OCI-LY3 (cell line): ENCODE data around the gene TRERF1.
"Not testable (repeated sequence)": the region's sequence is repeated elsewhere in the genome, so short reads cannot be mapped to it uniquely, and the experiment has no call there.

ENCODE experiments used
- H2AFZ ChIP-seq: fragments of 200-600, 300-600 bp; shearing (Covaris generic); 2 replicates; pipeline ENCODE4 v1.6.0; 2014; ENCODE audit warnings: antibody characterized with exemption, low read depth, low read length
- H3K27ac ChIP-seq: fragments of 200-600, 300-600 bp; sonication (generic); 2 replicates; pipeline ENCODE4 v1.5.1; 2014; ENCODE audit warnings: mild to moderate bottlenecking, low read length, moderate library complexity, mixed read lengths
- H3K27me3 ChIP-seq: fragments of 200-600, 300-600 bp; sonication (generic); 2 replicates; pipeline ENCODE4 v1.6.1; 2014; ENCODE audit warnings: low read depth, low read length, mixed read lengths
- H3K36me3 ChIP-seq: fragments of 200-600, 300-600 bp; sonication (generic); replicated peaks from 2 replicates; pipeline ENCODE3; 2014; ENCODE audit warnings: low read depth, low read length, mixed read lengths
- H3K4me1 ChIP-seq: fragments of 300-600, 200-600 bp; sonication (generic); 2 replicates; pipeline ENCODE4 v1.6.1; 2014; ENCODE audit warnings: low read length, mixed read lengths
- H3K4me2 ChIP-seq: fragments of 200-600, 300-600 bp; sonication (generic); 2 replicates; pipeline ENCODE4 v1.6.1; 2014; ENCODE audit warnings: low read length, mixed read lengths
- H3K4me3 ChIP-seq: fragments of 300-600, 200-600 bp; sonication (generic); 2 replicates; pipeline ENCODE4 v1.5.1; 2014; ENCODE audit warnings: antibody characterized with exemption, mild to moderate bottlenecking, low read length, moderate library complexity
- H3K79me2 ChIP-seq: fragments of 300-600, 200-600 bp; shearing (Covaris generic); 2 replicates; pipeline ENCODE4 v1.6.1; 2014; ENCODE audit warnings: mild to moderate bottlenecking, low read length, mixed read lengths
- H3K9ac ChIP-seq: fragments of 300-600, 200-600 bp; shearing (Covaris generic); 2 replicates; pipeline ENCODE4 v1.6.0; 2014; ENCODE audit warnings: mild to moderate bottlenecking, low read length, moderate library complexity
- H3K9me3 ChIP-seq: fragments of 200-600, 300-600 bp; shearing (Covaris generic); 2 replicates; pipeline ENCODE4 v1.6.1; 2014; ENCODE audit warnings: low read length, mixed read lengths; ENCODE audit not compliant: insufficient read depth
- H4K20me1 ChIP-seq: fragments of 200-600, 300-600 bp; sonication (generic); 2 replicates; pipeline ENCODE4 v1.6.1; 2016; ENCODE audit warnings: low read length, mixed read lengths; ENCODE audit not compliant: insufficient read depth
- EZH2phosphoT487 ChIP-seq: fragments of 200-600 bp; shearing (Covaris generic); IDR thresholded peaks from 2 replicates; pipeline ENCODE4 v1.6.1; 2018; ENCODE audit warnings: antibody characterized with exemption, mixed run types, low read depth
- TF ChIP-seq, protein P1 (sequence below): fragments of 200-600, 300-600 bp; sonication (generic); IDR thresholded peaks from 2 replicates; pipeline ENCODE4 v1.5.1; 2014; ENCODE audit warnings: antibody characterized with exemption, low read length, low read depth

The TRERF1 gene

DNA sequence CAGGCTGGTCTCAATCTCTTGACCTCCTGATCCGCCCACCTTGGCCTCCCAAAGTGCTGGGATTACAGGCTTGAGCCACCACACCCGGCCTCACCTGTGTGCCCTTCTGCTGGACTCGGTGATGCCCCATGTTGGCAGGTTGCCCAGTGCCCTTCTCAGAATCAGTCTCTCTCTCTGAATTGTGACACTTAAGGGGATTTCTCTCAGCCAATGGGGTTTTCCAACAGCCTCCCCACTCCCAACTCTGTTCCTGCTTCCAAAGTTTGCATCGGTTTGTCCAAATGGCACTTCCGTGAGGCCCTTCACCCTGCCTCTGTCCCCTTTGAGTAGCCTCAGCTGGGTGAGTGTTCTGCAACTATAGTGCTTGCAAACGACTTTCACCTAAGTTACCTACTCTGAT is 230.9 kb downstream of the TRERF1 start:
- Histone ChIP-seq H3K4me2 (peak overlapping the region; percentile 70), H3K9ac (peak overlapping the region; percentile 53), H2AFZ (peak overlapping the region; percentile 48), H3K27ac (peak overlapping the region; percentile 80), H3K9me3 (no peaks in the 10 kb centered on the region), H3K4me1 (peaks cover 66% of the 10 kb centered on the region), H4K20me1 (no peaks in the 10 kb centered on the region), H3K4me3 (peak overlapping the region; percentile 24), H3K36me3 (no peaks in the 10 kb centered on the region), H3K27me3 (no peaks in the 10 kb centered on the region), H3K79me2 (peaks cover 17% of the 10 kb centered on the region)
- TF ChIP-seq, protein P1, sequence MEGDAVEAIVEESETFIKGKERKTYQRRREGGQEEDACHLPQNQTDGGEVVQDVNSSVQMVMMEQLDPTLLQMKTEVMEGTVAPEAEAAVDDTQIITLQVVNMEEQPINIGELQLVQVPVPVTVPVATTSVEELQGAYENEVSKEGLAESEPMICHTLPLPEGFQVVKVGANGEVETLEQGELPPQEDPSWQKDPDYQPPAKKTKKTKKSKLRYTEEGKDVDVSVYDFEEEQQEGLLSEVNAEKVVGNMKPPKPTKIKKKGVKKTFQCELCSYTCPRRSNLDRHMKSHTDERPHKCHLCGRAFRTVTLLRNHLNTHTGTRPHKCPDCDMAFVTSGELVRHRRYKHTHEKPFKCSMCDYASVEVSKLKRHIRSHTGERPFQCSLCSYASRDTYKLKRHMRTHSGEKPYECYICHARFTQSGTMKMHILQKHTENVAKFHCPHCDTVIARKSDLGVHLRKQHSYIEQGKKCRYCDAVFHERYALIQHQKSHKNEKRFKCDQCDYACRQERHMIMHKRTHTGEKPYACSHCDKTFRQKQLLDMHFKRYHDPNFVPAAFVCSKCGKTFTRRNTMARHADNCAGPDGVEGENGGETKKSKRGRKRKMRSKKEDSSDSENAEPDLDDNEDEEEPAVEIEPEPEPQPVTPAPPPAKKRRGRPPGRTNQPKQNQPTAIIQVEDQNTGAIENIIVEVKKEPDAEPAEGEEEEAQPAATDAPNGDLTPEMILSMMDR = no peak
- TF ChIP-seq EZH2phosphoT487 = no peak

DNA sequence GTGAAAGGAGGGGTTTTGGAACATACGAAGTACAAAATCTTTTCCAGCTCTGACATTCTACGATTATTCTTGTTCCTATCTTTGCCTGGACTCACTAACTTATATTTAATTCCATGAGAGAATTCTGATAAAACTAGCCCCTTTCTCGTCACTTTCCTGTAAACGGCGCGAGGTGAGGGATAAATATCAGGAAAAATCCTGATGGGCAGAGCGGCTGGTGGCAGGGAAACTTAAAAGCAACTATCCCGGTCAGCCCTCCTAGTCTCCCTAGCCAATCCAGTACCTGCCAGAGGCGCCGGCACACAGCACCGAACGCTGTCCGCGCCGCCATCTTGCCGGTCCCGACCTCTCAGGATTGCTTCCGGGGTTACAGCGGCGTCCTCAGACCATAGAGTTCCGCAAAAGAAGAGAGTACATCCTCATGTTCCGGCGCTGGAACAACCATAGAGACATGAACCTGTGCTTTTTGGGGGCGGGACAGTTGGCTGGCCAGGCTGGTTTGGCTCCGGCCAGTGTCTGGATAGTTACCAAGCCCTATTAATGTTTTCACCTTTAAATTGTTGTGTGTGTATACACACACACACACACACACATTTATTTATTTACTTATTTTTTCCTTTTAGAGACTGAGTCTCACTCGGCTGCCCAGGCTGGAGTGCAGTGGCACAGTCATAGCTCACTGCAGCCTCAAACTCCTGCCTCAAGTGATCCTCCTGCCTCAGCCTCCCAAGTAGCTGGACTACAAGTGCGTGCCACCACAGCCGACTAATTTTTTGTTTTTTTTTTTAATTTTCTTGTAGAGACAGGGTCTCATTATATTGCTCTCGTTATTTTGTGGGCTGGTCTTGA is 234.0 kb downstream of the TRERF1 start, which contains the start of gene MRPS10:
MRPS10 (minus strand) TSS at position 343 of the 849 bp plus-strand sequence; CDS start at position 331, 12 bp downstream.
- no peaks in the 10 kb centered on the region for H4K20me1 ChIP-seq
- H3K9me3 ChIP-seq = no peaks in the 10 kb centered on the region
- H3K4me3 ChIP-seq = peak within 1 kb of the TSS; percentile 86
- peaks cover 70% of the 10 kb centered on the region for H3K4me1 ChIP-seq
- peaks cover 36% of the 10 kb centered on the region for H3K79me2 ChIP-seq
- TF ChIP-seq, protein P1 = no peak
- TF ChIP-seq EZH2phosphoT487 = no peak
- H3K27me3 ChIP-seq = no peaks in the 10 kb centered on the region
- H3K36me3 ChIP-seq = peaks cover 11% of the 10 kb centered on the region
- peak within 1 kb of the TSS; percentile 77 for H3K4me2 ChIP-seq
- peak within 1 kb of the TSS; percentile 42; the same call in 1 of the 2 replicates for H2AFZ ChIP-seq
- peak within 1 kb of the TSS; percentile 89 for H3K9ac ChIP-seq
- H3K27ac ChIP-seq = peak within 1 kb of the TSS; percentile 60

DNA sequence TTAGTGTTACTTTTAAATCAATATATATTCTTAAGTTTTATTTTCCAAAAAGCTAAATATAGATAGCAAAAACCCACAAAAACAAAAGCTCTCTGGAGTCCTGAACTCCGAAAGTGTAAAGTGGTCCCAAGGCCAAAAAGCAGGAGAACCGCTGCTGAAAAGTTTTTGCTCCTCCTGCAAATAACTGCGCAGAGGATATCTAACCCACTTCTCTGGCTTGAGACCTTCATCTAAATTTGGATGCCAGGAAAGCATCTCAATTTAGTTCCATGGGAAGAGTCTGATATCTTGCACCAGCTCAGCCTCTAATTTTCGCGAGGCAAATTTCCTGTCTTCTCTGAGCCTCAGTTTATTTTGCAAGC is 234.6 kb downstream of the TRERF1 start:
- H3K9ac ChIP-seq = peak overlapping the region; percentile 89
- H3K27ac ChIP-seq = peak overlapping the region; percentile 60
- peak overlapping the region; percentile 77 for H3K4me2 ChIP-seq
- H3K4me1 ChIP-seq = peaks cover 70% of the 10 kb centered on the region
- H3K36me3 ChIP-seq = peaks cover 15% of the 10 kb centered on the region
- no peaks in the 10 kb centered on the region for H4K20me1 ChIP-seq
- peaks cover 38% of the 10 kb centered on the region for H3K79me2 ChIP-seq
- H3K9me3 ChIP-seq = no peaks in the 10 kb centered on the region
- H3K4me3 ChIP-seq = peak overlapping the region; percentile 86
- no peaks in the 10 kb centered on the region for H3K27me3 ChIP-seq
- H2AFZ ChIP-seq = 0 out of 2 replicates have a peak overlapping the region, but pooled peaks have one; percentile 42
- TF ChIP-seq EZH2phosphoT487 = no peak
- TF ChIP-seq, protein P1 = no peak

DNA sequence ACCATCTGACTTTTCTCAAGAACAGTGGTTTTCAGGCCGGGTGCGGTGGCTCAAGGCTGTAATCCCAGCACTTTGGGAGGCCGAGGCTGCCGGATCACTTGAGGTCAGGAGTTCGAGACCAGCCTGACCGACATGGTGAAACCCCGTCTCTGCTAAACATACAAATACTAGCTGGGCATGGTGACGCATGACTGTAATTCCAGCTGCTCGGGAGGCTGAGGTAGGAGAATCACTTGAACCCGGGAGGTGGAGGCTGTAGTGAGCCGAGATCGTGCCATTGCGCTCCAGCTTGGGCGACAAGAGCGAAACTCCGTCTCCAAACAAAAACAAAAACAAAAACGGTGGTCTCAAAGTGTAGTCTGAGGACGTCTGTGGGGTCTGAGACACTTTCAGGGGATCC is 235.2 kb downstream of the TRERF1 start:
- Histone ChIP-seq H3K4me2 (peak overlapping the region; percentile 77), H3K27ac (0 out of 2 replicates have a peak overlapping the region, but pooled peaks have one; percentile 60), H3K9ac (peak overlapping the region; percentile 89; the same call in 1 of the 2 replicates), H3K79me2 (peaks cover 38% of the 10 kb centered on the region), H3K4me1 (peaks cover 71% of the 10 kb centered on the region), H3K4me3 (peak overlapping the region; percentile 86), H3K36me3 (peaks cover 15% of the 10 kb centered on the region)
- not testable (repeated sequence) for H3K27me3 ChIP-seq, H4K20me1 ChIP-seq, H3K9me3 ChIP-seq, H2AFZ ChIP-seq
